Right hindlimb (tissue), 1 donor: ENCODE results near the gene LARP1.
"Not testable (repeated sequence)": the region's sequence is repeated elsewhere in the genome, so short reads cannot be mapped to it uniquely, and the experiment has no call there.

ENCODE experiments used
- DNase-seq: peaks from one replicate; pipeline ENCODE4 v3.0.0-alpha.2; 2018

LARP1 gene

DNA sequence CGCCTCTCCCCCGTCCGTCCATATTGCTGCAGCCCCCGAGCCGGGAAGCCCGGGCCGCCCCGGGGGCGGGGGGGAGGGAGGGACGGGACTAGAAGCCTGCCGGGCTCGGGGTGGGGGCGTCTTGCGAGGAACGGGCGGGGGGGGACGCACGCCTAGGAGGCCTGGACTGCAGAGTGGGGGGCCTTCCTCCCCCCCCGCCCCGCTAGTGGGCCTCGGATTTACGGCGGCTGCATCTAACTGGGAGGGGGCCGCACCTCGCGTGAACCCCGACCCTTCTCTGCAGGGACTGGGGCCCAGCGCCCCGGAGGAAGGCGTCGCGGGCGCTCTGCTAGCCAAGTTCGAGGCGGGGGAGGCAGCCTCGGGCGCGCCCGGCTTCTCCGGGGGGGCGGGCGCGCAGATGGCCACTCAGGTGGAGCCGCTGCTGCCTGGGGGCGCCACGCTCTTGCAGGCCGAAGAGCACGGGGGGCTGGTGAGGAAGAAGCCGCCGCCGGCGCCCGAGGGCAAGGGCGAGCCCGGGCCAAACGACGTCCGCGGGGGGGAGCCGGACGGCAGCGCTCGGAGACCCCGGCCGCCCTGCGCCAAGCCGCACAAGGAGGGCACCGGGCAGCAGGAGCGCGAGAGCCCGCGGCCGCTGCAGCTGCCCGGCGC lies at the start of gene LARP1:
Gene LARP1, plus strand, starts transcription at position 17 of the 648 bp plus-strand sequence. Its CDS starts 381 bp downstream, at position 398.
- DNase-seq, result no peak

DNA sequence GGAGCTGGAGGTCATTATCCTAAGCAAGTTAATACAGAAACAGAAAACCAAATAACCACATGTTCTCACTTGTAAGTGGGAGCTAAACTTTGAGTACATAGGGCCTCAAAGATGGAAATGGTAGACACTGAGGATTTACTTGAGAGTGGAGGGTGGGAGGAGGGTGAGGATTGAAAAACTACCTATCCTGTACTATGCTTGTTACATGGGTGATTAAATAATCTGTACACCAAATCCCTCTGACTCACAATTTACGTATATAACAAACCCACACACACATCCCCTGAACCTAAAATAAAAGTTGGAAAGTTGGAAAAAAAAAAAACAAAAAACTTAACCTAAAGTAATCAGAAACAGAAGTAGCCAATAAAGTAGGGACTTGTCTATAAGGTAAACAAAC lies 48.8 kb upstream of the LARP1 start:
- no peak for DNase-seq

DNA sequence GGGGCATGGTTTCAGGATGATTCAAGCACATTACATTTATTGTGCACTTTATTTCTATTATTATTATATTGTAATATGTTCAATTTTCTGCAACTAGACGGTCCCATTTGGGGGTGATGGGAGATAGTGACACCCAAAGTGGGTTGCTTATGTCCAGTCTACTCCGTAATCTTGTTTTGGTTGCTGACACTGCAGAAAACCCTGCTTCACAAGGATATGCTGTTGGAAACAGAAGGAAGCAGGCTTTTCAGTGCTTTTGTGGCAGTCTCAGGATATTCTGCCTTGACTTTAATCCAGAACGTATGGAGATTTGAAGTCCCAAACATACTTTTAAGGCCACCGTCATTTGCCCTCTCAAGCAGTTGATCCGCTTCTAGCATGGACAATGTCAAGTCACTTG lies 47.5 kb upstream of the LARP1 start:
- DNase-seq, result no peak

DNA sequence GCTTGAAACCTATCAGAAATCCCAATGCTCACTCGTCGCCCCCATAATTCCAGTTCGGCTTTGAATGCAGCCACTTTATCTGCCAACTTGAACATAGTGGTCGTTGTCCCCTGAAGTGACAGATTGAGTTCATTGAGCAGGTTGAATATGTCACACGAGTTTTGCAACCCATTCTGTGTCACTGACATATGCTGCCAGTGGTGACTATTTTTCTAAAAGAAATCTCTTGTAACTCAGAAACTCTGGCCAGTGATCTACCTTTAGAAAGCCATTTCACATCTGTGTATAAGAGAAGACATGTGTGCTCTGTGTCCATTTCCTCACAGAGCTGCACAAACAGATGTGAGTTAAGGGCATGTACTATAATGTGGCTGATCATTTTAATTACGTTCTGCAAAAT lies 47.0 kb upstream of the LARP1 start:
- no peak for DNase-seq

DNA sequence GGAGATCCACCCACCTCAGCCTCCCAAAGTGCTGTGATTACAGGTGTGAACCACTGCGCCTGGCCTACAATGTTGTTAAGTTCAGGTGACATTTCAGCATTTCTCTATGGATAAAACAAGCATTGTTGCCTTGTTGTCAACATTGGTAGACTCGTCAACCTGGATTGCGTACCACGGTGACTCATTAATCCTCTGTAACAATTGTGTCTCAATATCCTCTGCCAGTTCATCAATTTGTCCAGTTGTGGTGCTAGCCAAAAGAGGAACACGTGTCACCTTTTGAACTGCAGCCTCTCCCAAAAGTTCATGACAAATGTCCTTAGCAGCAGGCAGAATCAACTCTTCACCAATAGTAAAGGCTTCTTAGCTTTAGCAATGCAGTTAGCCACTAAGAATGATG lies 46.3 kb upstream of the LARP1 start:
- no peak for DNase-seq

DNA sequence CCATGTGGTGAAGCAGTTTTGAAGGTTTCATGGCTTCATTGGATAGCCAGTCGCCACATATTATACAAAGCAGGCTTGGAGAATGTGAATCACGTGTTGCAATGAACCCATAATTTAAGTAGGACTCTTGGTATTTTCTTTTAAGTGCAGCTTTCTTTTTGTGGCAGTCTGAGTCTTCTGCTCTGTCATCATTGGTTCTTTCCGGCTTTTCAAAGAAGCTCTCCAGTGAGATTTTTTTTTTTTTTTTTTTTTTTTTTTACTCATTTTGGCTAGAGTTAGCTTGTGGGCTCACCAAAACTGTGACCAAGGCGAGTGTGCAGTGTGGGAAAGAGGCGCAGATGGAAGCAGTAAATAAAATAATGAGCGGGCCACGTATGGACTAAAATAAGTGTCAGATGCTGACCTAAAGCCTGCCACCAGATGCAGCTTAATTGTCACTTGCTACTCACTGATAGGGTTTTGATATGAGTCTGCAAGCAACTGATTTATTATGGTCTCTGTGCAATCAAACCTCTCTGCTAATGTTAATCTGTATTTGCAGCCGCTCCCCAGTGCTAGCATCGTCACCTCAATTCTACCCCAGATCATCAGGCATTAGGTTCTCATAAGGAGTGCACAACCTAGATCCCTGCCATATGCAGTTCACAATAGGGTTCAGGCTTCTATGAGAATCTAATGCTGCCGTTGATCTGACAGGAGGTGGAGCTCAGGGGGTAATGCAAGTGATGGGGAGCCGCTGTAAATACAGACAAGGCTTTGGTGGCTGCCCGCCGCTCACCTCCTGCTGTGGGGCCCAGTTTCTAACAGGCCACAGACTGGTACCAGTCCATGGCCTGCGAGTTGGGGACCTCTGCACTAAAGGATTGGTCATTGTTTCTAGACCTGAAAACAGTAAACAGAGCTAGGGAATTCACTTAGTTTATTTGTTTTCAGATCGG lies 45.5 kb upstream of the LARP1 start:
- no peak for DNase-seq

DNA sequence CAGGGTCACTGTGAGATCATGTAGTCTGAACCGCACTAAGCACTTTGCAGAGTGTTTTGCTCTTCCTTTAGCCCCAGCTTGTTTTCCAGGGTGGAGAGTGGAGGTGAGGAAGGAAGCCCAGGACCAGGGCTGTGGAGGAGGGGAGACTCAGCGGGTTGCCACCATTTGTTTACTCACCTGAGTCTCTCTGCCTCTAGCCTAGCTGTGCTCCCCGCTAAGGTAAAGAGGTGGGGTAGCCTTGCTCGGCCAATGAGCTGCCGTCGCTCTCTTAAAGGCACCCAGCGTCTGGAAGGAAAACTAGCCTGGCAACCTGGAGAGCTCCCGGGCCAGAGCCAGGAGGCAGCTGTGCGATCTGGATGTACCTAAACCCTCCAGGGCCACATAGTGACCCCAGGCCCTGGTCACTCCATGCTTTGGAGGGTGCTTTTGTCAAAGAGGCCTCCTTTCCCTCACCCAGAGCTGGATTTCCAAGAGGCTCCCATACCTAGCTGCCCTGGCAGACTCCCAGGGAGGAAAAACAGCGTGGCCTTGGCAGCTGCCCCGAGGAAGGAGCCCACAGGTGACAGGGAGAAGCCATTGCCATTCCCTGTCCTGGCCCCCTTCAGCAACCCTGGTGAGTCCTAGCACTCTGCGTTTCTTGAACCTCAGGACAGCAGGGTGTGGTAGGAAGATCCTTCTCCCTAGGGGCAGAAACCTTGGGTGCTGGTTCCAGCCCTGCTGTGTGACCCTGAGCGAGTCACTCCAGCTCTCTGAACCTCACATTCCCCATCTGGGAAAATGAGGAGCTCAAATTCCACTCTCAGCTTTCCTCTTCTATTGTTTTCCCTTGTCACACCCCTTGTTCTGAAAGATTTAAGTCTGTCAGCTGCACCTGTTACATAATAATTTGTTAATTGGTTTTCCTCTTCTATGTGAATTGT lies 42.4 kb upstream of the LARP1 start:
- no peak for DNase-seq

DNA sequence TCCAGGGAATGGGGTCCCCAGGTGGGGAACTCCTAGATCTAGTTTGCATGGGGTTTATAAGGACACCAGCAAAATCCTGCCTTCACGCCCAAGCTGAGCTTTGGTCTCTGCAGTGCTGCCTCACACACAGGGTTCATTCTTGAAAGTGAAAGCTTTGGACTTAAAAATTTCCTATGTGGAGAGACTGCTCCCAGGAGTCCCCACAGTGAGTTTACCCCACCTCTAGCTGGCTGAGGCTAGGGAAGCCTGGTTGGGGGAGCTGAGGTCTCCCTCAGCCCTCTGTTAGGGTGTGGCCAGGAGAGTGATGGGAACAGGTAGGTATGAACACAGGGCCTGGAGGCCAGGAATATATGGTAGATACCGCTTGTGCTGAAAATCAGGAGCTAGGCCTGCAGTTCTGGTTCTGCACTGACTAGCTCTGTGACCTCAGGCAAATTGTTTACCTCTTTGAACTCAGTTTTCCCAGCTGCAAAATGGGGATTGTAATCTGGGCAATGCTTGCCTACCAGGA lies 41.5 kb upstream of the LARP1 start:
- no peak for DNase-seq

DNA sequence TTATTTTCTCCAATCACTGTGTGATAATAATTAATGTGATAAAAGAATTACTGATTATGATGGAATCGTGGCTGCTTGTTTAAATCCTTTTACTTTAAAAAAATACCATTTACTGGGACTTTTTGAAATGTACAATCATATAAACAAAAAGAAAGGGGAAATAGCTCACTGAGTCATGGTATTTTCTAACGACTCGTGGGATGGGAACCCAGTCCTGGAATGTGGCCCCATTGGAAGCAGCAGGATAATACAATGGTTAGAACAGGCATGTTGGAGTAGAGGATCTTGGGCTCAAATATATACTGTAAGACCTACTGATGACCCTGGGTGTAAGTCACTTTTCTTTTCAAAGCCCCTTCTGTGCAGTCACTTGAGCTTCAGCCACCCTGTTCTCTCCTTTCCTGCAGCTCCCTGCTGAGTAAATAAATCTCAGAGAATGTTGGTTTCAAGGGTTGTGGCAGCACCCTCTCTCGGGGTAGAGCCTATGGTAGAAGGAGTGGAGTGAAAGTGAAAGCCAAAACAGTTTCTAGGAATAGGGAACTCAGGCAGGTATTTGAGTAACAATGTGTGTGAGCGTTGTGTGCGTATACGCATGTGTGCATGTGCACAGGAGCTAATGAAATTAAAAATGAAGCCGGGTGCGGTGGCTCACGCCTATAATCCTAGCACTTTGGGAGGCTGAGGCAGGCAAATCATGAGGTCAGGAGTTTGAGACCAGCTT lies 40.8 kb upstream of the LARP1 start:
- DNase-seq, result no peak

DNA sequence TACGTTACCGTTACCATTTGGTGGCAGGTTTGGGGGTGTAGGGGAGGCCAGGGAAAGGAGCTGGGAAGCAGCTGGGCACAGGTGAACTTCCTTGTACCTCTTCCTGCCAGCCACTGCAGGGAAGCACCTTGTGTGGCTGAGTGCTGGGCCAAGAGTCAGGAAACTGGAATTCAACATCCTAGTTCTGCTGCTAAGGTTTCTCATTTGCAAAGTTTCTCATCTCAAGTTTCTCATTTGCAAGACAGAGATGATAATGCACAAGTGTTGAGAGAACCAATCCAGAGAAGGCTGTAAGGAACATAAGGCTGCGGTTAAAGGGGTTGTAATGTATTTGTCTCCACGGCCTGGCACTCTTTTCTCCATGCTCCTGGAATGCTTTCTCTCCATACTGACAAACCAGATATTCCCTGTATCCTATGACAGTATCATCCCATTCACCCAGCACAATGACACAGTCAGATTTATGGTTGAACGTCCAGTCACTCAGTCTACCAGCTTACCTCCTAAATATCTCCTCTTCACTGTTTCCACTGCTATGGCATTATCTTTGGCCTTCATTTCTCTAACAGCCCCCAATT lies 33.6 kb upstream of the LARP1 start:
- DNase-seq, result no peak

DNA sequence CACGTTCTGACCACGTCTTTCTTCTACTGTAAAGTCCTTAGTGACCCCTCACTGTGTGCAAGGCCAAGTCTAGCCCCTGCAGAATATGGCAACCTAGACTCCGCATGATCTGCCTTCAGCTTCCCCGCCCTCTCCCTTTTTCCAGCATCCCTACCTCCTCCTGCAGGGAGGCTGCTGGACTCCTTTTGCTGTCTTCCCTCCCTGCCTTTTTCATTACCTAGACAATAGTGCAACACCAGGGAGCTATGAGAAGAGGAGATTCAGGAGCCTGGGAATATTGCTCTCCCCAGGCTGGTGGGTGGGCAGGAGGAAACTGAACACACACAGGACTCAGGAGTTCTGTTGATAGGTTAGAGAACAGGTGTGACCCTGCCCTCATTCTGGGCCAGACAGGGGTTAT lies 33.1 kb upstream of the LARP1 start:
- DNase-seq, result no peak

DNA sequence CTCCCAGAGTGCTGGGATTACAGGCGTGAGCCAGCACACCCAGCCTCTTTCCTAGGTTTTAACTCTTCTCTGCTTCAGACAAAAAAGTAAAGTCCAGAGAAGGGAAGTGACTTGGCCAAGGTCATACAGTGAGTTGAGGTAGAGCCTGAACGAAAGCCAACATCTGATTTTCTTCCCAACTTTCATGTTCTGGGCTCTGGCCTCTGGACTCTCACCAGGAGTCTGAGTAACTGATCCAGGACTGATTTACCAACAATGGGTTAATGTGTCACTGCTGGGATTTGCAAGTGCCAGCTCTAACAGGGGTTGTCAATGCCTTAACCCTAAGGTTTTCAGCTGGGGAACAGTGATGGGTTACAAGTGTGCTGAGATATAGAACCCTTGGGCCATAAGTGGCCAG lies 32.2 kb upstream of the LARP1 start:
- no peak for DNase-seq

DNA sequence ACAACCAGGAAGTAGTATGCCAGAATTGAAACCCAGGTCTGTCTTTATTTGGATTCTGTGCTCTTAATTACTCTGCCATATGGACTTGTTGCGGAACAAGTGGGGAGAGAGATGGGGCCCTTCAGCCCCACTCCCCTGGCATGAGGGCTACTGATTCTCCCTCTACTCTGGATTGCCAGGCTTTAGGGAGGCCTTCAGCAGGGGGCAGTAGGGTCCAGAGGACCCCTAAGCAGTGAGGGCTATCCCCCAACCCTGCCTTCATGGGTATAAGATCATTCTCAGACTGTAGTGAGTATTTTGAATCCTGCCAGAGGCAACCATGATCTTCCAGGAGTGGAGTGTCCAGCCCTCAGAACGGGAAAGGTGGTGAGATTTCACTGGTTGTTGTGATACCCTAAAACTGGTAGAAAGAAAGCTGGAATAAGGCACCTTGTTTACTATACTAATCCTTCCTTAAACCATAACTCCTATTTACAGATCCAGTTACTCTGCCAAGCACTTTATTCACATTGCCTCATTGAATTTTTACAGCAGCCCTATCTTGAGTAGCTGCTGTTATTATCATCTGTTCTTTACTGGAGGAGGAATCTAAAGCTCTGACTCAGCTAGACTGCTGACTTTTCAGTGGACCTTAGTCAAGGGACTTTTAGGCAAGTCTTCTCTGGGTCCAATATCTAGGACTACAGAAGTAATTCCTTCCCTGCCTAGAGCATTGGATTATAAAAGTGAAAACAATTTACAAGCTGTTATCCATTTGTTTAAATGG lies 31.3 kb upstream of the LARP1 start:
- DNase-seq, result no peak

DNA sequence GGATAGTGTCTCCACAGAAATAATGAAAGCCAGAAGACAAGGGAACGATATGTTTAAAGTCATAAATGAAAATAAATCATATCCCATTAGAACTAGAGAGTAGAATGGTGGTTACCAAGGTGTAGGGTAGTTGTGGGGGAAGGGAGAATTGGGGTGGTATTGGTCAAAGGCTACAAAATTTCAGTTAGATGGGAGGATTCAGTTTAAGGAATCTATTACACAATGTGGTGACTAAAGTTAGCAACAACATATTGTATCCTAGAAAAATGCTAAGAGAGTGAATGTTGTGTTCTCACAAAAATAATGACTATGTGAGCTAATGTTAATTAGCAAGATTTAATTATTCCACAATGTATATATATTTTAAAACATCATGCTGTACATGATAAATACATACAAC lies 27.8 kb upstream of the LARP1 start:
- no peak for DNase-seq

DNA sequence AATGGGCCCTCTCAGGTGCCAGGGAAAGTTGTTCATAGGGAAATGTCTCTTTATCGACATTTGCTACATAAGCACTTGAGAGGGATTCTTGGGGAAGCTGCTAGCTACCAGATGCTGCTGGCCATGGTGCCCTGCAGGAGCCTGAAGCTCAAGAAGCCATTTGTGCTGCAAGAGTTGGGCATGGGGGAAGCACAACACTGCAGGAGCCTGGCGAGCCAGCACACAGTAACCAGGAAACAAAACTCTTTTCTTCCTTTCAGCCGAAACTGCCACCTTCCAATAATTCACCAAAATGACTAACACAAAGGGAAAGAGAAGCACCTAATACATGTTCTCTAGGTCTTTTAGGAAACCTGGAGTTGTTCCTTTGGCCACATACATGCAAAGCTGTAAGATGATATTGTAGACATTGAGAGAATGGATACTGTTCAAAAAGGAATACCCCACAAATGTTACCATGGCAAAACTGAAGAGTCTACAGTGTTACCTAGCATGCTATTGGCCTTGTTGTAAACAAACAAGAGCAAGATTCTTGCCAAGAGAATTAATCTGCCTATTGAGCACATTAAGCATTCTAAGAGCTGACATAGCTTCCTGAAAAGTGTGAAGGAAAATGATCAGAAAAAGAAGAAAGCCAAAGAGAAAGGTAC lies 26.1 kb upstream of the LARP1 start:
- no peak for DNase-seq

DNA sequence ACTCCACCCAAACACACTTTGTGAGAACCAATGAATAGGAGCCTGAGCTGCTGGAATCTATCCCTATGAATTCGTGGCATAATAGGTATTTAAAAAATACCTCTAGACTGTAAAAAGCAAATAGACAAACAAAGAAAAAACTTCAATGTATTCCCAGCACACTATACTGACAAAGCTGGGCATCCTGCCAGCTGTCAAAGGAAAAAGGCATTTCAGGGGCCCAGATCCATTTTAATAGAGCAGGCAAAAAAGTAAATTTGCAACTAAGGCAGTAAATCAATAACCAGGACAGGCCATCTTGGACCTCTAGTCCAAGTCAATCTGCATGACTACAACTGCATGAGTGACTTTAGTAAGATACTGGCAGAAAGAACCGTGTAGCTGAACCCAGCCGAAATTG lies 25.6 kb upstream of the LARP1 start:
- no peak for DNase-seq

DNA sequence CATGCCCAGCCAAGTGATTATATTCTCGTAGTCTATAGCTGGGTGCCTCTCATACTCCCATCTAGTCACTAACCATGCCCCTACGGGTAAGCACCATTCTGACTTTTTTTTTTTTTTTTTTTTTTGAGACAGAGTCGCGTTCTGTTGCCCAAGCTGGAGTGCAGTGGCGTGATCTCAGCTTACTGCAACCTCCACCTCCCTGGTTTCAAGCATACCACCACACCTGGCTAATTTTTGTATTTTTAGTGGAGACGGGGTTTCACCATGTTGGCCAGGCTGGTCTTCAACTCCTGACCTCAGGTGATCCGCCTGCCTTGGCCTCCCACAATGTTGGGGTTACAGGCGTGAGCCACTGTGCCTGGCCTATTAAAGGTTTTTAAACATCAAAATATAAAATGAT lies 24.4 kb upstream of the LARP1 start:
- not testable (repeated sequence) for DNase-seq

DNA sequence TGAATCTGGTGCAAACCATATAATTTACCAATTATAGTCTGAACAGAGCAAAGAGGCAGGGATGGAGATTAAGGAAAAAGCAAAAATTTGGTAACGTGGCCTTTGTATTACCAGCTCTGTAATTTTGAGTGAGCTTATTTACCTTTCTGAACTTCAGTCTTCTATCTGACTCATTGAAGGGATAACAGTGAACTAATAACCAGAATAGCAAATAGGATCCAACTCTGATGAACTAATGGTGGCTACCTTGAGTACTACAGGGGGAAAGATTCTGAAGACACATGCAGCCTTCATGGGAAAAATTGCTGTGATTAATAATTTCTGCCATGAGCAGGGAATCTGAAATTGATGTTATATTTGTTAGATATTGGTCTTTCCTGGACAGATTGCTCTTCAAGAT lies 23.0 kb upstream of the LARP1 start:
- no peak for DNase-seq

DNA sequence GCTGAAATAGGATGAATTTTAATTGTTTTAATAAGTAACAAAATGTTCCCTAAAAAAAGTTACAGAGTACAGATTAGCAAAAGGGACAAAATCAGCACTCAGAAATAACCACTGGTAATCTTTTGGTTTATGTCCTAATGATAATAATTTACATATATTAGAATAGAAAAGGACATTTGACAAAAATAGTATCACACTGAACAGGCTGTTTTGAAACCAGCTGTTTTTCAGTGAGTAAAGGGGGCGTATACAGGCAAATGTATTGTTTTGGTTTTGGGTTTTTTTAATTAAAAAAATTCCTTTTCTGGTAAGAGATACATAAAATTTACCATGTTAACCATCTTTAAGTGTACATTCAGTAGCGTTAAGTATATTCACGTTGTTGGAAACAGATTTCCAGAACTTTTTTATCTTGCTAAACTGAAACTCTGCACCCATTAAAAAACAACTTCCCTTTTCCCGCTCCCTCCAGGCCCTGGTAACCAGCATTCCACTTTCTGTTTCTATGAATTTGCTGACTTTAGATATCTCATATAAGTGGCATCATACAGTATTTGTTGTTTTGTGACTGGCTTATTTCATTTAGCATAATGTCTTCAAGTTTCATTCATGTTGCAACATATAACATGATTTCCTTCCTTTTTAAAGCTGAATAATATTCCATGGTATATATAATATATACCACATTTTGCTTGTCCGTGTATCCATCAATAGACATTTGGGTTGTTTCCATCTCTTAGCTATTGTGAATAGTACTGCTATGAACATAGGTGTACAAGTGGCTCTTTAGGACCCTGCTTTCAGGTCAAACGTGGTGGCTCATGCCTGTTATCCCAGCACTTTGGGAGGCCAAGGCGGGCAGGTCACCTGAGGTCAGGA lies 20.6 kb upstream of the LARP1 start:
- DNase-seq, result no peak

DNA sequence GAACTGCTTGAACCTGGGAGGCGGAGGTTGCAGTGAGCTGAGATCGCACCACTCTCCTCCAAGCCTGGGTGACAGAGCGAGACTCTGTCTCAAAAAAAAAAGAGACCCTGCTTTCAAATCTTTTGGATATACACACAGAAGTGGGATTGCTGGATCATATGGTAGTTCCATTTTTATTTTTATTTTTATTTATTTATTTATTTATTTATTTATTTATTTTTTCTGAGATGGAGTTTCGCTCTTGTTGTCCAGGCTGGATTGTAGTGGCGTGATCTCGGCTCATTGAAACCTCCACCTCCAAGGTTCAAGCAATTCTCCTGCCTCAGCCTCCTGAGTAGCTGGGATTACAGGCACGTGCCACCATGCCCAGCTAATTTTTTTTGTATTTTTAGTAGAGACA lies 19.8 kb upstream of the LARP1 start:
- not testable (repeated sequence) for DNase-seq
